HG02678 (cell line): ENCODE results near the gene IGFLR1.
"Not testable (repeated sequence)": the region's sequence is repeated elsewhere in the genome, so short reads cannot be mapped to it uniquely, and the experiment has no call there.

Experiments used
- ATAC-seq: cut with Tn5 transposase; IDR thresholded peaks from one replicate; pipeline ENCODE4 v1.9.1; 2021; ENCODE audit warnings: mild to moderate bottlenecking, moderate library complexity; ENCODE audit not compliant: unreplicated experiment

The IGFLR1 gene

GRCh38 chr19:35777086-35777841 lies 35.0 kb upstream of the IGFLR1 start:
- no peak for ATAC-seq

GRCh38 chr19:35776102-35776788 lies 34.0 kb upstream of the IGFLR1 start:
- ATAC-seq, result no peak

- peak; percentile 94 for ATAC-seq
Measured at GRCh38 chr19:35775298-35776101, 33.2 kb upstream of the IGFLR1 start, which contains the start of gene ARHGAP33. Gene ARHGAP33, plus strand, starts transcription at chr19:35775564. Its CDS starts 95 bp downstream, at chr19:35775659.

- no peak for ATAC-seq
Measured at GRCh38 chr19:35775046-35775297, 32.7 kb upstream of the IGFLR1 start.

- no peak for ATAC-seq
Measured at GRCh38 chr19:35774274-35775045, 32.2 kb upstream of the IGFLR1 start.

GRCh38 chr19:35773020-35773806 lies 31.0 kb upstream of the IGFLR1 start:
- ATAC-seq, result no peak

- not testable (repeated sequence) for ATAC-seq
Measured at GRCh38 chr19:35772362-35772761, 30.1 kb upstream of the IGFLR1 start.

GRCh38 chr19:35768082-35768421 lies 25.8 kb upstream of the IGFLR1 start:
- ATAC-seq, result no peak

- ATAC-seq, result no peak
Measured at GRCh38 chr19:35767288-35768081, 25.2 kb upstream of the IGFLR1 start.

- ATAC-seq, result no peak
Measured at GRCh38 chr19:35766571-35767104, 24.4 kb upstream of the IGFLR1 start.

GRCh38 chr19:35764432-35765315 lies 22.4 kb upstream of the IGFLR1 start:
- ATAC-seq, result no peak

- no peak for ATAC-seq
Measured at GRCh38 chr19:35760711-35761349, 18.6 kb upstream of the IGFLR1 start.

GRCh38 chr19:35759697-35760096 lies 17.4 kb upstream of the IGFLR1 start:
- no peak for ATAC-seq

- ATAC-seq, result peak; percentile 97
Measured at GRCh38 chr19:35757749-35758608, 15.7 kb upstream of the IGFLR1 start, which contains the start of gene PROSER3. Gene PROSER3, plus strand, starts transcription at chr19:35758176. Its CDS starts 40 bp downstream, at chr19:35758216.

GRCh38 chr19:35757231-35757748 lies 15.0 kb upstream of the IGFLR1 start:
- ATAC-seq, result no peak
